GM21367 (cell line): ENCODE results near the gene SPTA1.

Experiments
- ATAC-seq: cut with Tn5 transposase; IDR thresholded peaks from one replicate; pipeline ENCODE4 v1.9.1; 2021; ENCODE audit not compliant: unreplicated experiment

The SPTA1 gene

GRCh38 chr1:158577561-158577960, 109.0 kb downstream of the SPTA1 start:
- no peak for ATAC-seq

- ATAC-seq, result no peak
Measured at GRCh38 chr1:158572226-158572625, 114.3 kb downstream of the SPTA1 start.

- ATAC-seq, result no peak
Measured at GRCh38 chr1:158570480-158570879, 116.0 kb downstream of the SPTA1 start, which contains the start of gene OR6P1. Gene OR6P1, minus strand, starts transcription at chr1:158570580. Its CDS starts 6,976 bp downstream, at chr1:158563604.

GRCh38 chr1:158564608-158565007, 121.9 kb downstream of the SPTA1 start:
- no peak for ATAC-seq

- ATAC-seq, result no peak
Measured at GRCh38 chr1:158563853-158564252, 122.7 kb downstream of the SPTA1 start.
